SK-N-SH (cell line): Measurements from ENCODE around the gene TGFB2.

ENCODE experiments used
- CTCF ChIP-seq: fragments of 200-600 bp; sonication (generic); IDR thresholded peaks from 2 replicates; pipeline ENCODE4 v1.6.1; 2017; ENCODE audit warnings: antibody characterized with exemption, mild to moderate bottlenecking, moderate library complexity
- ELF1 ChIP-seq: IDR thresholded peaks from 2 replicates; pipeline ENCODE4 v1.4.0; 2012
- EP300 ChIP-seq, 2 experiments: IDR thresholded peaks; 2 replicates each; pipeline versions ENCODE4 v1.4.0 to v1.6.1; 2012; ENCODE audit warnings: borderline replicate concordance in 1 of 2, low read depth in 1 of 2, low read length in 1 of 2
- FOSL2 ChIP-seq: IDR thresholded peaks from 2 replicates; pipeline ENCODE4 v1.4.0; 2012; ENCODE audit warnings: low read depth, mild to moderate bottlenecking, moderate library complexity, borderline replicate concordance
- FOXJ3 ChIP-seq: sonication (generic); formaldehyde crosslinking; IDR thresholded peaks from 2 replicates; pipeline ENCODE4 v1.5.1; 2020; ENCODE audit warnings: mild to moderate bottlenecking, missing genetic modification reagents
- GATA2 ChIP-seq: sonication (generic); formaldehyde crosslinking; IDR thresholded peaks from 2 replicates; pipeline ENCODE4 v1.5.0; 2020; ENCODE audit warnings: mild to moderate bottlenecking, missing genetic modification reagents
- PBX3 ChIP-seq: IDR thresholded peaks from 2 replicates; pipeline ENCODE4; 2012
- POLR2AphosphoS5 ChIP-seq: IDR thresholded peaks from 2 replicates; pipeline ENCODE4 v1.6.1; 2012; ENCODE audit warnings: low read depth, low read length
- RXRA ChIP-seq: IDR thresholded peaks from 2 replicates; pipeline ENCODE4 v1.4.0; 2012; ENCODE audit warnings: low read depth, mild to moderate bottlenecking, borderline replicate concordance
- SIN3A ChIP-seq: IDR thresholded peaks from 2 replicates; pipeline ENCODE4 v1.6.1; 2012; ENCODE audit warnings: low read depth, mild to moderate bottlenecking, low read length, moderate library complexity, borderline replicate concordance
- USF1 ChIP-seq: IDR thresholded peaks from 2 replicates; pipeline ENCODE4 v1.4.0; 2012; ENCODE audit warnings: low read depth, borderline replicate concordance
- ZBTB33 ChIP-seq: IDR thresholded peaks from 2 replicates; pipeline ENCODE4 v1.4.0; 2012; ENCODE audit warnings: low read depth, borderline replicate concordance

- no peak for TF ChIP-seq PBX3
- TF ChIP-seq CTCF: no peak
- no peak for TF ChIP-seq ZBTB33
- no peak for TF ChIP-seq USF1
- no peak for TF ChIP-seq EP300 (IDR thresholded peaks at IDR 0.05; ENCODE audit: borderline replicate concordance in 1 of 2, low read depth in 1 of 2, low read length in 1 of 2)
- no peak for TF ChIP-seq ELF1
- no peak for TF ChIP-seq FOSL2
- TF ChIP-seq POLR2AphosphoS5: no peak
- TF ChIP-seq GATA2 (CRISPR knock-in tag): no peak
- no peak for TF ChIP-seq RXRA
- TF ChIP-seq FOXJ3 (CRISPR knock-in tag): no peak
- TF ChIP-seq SIN3A: no peak
Observed at GRCh38 chr1:218430822-218431221, 85.7 kb downstream of the TGFB2 start.
